Upper lobe of left lung (tissue), 4 donors: ENCODE results near the gene SIRPG.

Source experiments
- CTCF ChIP-seq, 6 experiments: fragments of 450-650 bp in 4 of 6; fragments of 200-600 bp in 2 of 6; sonication (generic) in 2 of 6; IDR thresholded peaks; one replicate each; pipeline ENCODE4 v1.5.1; 2016 to 2019; ENCODE audit warnings: antibody characterized with exemption in 6 of 6
- EP300 ChIP-seq, 4 donors: sonication (generic); formaldehyde crosslinking; IDR thresholded peaks; one replicate each; pipeline ENCODE4 v1.5.1; 2017; ENCODE audit warnings: antibody characterized with exemption in 4 of 4, control low read depth in 2 of 4
- POLR2A ChIP-seq, 4 donors: fragments of 450-650 bp; IDR thresholded peaks; one replicate each; pipeline ENCODE4 v1.5.1; 2016 to 2017; ENCODE audit warnings: antibody characterized with exemption in 4 of 4, mild to moderate bottlenecking in 2 of 4
- POLR2AphosphoS5 ChIP-seq, 2 donors: sonication (generic); formaldehyde crosslinking; IDR thresholded peaks; one replicate each; pipeline ENCODE4 v1.5.1; 2017; ENCODE audit warnings: antibody characterized with exemption in 2 of 2

GRCh38 chr20:1587781-1588532, 69.6 kb downstream of the SIRPG start:
- TF ChIP-seq EP300 (IDR thresholded peaks at IDR 0.05) = no peak
- no peak for TF ChIP-seq CTCF (IDR thresholded peaks at IDR 0.05)
- TF ChIP-seq POLR2A (IDR thresholded peaks at IDR 0.05) = no peak
- no peak for TF ChIP-seq POLR2AphosphoS5 (IDR thresholded peaks at IDR 0.05)
